HepG2 (cell line): ENCODE results near the gene FUCA1. TPM values are rescaled to one million over a fixed set of nuclear protein-coding genes. Genes with fewer than 3 reads are reported as not detected.

Experiments
- ELF3 ChIP-seq: IDR thresholded peaks from 2 replicates; pipeline ENCODE4 v1.6.1; 2016; ENCODE audit warnings: missing genetic modification reagents, missing compliant biosample characterization
- GPN1 ChIP-seq: sonication (generic); formaldehyde crosslinking; IDR thresholded peaks from 2 replicates; pipeline ENCODE4 v1.5.1; 2020; ENCODE audit warnings: missing genetic modification reagents, borderline replicate concordance
- GTF3A ChIP-seq: sonication (generic); formaldehyde crosslinking; conservative IDR thresholded peaks from 2 replicates; pipeline ENCODE4 v1.4.0; 2020; ENCODE audit warnings: mild to moderate bottlenecking, missing genetic modification reagents
- NFRKB ChIP-seq: fragments of 450-650 bp; IDR thresholded peaks from 2 replicates; pipeline ENCODE4 v1.6.1; 2017
- NRL ChIP-seq: sonication (generic); formaldehyde crosslinking; IDR thresholded peaks from 2 replicates; pipeline ENCODE4 v1.5.0; 2020; ENCODE audit warnings: missing genetic modification reagents, mild to moderate bottlenecking, moderate library complexity, borderline replicate concordance
- ZFP36 ChIP-seq: fragments of 150-350 bp; IDR thresholded peaks from 2 replicates; pipeline ENCODE4 v1.6.1; 2018; ENCODE audit warnings: borderline replicate concordance, low read length, low read depth; ENCODE audit not compliant: partially characterized antibody
- ZNF207 ChIP-seq: fragments of 450-650 bp; IDR thresholded peaks from 2 replicates; pipeline ENCODE4 v1.6.1; 2016; ENCODE audit warnings: antibody characterized with exemption, borderline replicate concordance
- ZNF263 ChIP-seq: sonication (generic); formaldehyde crosslinking; IDR thresholded peaks from 2 replicates; pipeline ENCODE4 v1.4.0; 2020; ENCODE audit warnings: missing genetic modification reagents
- ZNF614 ChIP-seq: IDR thresholded peaks from 2 replicates; pipeline ENCODE4 v1.6.1; 2018; ENCODE audit warnings: missing biosample characterization, missing genetic modification reagents, inconsistent platforms, borderline replicate concordance
- ZNF781 ChIP-seq: sonication (generic); formaldehyde crosslinking; IDR thresholded peaks from 2 replicates; pipeline ENCODE4 v1.5.1; 2020; ENCODE audit warnings: borderline replicate concordance, mild to moderate bottlenecking, missing genetic modification reagents; ENCODE audit errors: not compliant biosample characterization
- polyA plus RNA-seq, 8 experiments: library from polyadenylated mRNA; depleted of rRNA in 3 of 8; stranded (reverse) in 7 of 8; unstranded in 1 of 8; fragments of >200 nt; fragmentation: Illumina TruSeq in 4 of 8; extraction: Trizol in 4 of 8; gene quantifications; 2 replicates each; pipeline versions ENCODE4 v1.2.1 to v1.2.3, GENCODE V29; 2011 to 2016; ENCODE audit warnings: low read depth in 4 of 8, missing spikeins in 1 of 8, mixed read lengths in 1 of 8; ENCODE audit not compliant: insufficient read depth in 1 of 8
- total RNA-seq, 5 experiments: library from RNA; depleted of rRNA; stranded (reverse); fragments of >200 nt; fragmentation: Illumina TruSeq; extraction: Trizol; gene quantifications; 2 replicates each; pipeline ENCODE4 v1.2.3, GENCODE V29; 2016; ENCODE audit warnings: low read depth in 1 of 5
- TF ChIP-seq, protein P1 (sequence below): sonication (generic); formaldehyde crosslinking; IDR thresholded peaks from 2 replicates; pipeline ENCODE4 v1.4.0; 2020; ENCODE audit warnings: missing genetic modification reagents
- TF ChIP-seq, protein P2 (sequence below): sonication (generic); formaldehyde crosslinking; IDR thresholded peaks from 2 replicates; pipeline ENCODE4 v1.4.0; 2020; ENCODE audit warnings: missing genetic modification reagents
- TF ChIP-seq, protein P3 (sequence below): sonication (generic); formaldehyde crosslinking; IDR thresholded peaks from 2 replicates; pipeline ENCODE4 v1.9.0; 2021; ENCODE audit warnings: missing genetic modification reagents, mild to moderate bottlenecking, borderline replicate concordance
- TF ChIP-seq, protein P4 (sequence below): sonication (generic); formaldehyde crosslinking; IDR thresholded peaks from 2 replicates; pipeline ENCODE4 v1.8.1; 2023; ENCODE audit warnings: mild to moderate bottlenecking, inconsistent platforms, moderate library complexity, missing genetic modification reagents, borderline replicate concordance
- TF ChIP-seq, protein P5 (sequence below): IDR thresholded peaks from 2 replicates; pipeline ENCODE4 v1.6.1; 2016; ENCODE audit warnings: missing biosample characterization, missing genetic modification reagents, low read depth

The FUCA1 gene
- total and polyA plus RNA-seq, 2 of the 13 experiments (the other 11 are each of a cell fraction or from before 2014, with no cell fraction given), result 32.7 to 33.6 TPM

GRCh38 chr1:23885222-23885621 is 17.1 kb upstream of the FUCA1 start (continued):
- TF ChIP-seq, protein P1, sequence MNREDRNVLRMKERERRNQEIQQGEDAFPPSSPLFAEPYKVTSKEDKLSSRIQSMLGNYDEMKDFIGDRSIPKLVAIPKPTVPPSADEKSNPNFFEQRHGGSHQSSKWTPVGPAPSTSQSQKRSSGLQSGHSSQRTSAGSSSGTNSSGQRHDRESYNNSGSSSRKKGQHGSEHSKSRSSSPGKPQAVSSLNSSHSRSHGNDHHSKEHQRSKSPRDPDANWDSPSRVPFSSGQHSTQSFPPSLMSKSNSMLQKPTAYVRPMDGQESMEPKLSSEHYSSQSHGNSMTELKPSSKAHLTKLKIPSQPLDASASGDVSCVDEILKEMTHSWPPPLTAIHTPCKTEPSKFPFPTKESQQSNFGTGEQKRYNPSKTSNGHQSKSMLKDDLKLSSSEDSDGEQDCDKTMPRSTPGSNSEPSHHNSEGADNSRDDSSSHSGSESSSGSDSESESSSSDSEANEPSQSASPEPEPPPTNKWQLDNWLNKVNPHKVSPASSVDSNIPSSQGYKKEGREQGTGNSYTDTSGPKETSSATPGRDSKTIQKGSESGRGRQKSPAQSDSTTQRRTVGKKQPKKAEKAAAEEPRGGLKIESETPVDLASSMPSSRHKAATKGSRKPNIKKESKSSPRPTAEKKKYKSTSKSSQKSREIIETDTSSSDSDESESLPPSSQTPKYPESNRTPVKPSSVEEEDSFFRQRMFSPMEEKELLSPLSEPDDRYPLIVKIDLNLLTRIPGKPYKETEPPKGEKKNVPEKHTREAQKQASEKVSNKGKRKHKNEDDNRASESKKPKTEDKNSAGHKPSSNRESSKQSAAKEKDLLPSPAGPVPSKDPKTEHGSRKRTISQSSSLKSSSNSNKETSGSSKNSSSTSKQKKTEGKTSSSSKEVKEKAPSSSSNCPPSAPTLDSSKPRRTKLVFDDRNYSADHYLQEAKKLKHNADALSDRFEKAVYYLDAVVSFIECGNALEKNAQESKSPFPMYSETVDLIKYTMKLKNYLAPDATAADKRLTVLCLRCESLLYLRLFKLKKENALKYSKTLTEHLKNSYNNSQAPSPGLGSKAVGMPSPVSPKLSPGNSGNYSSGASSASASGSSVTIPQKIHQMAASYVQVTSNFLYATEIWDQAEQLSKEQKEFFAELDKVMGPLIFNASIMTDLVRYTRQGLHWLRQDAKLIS (CRISPR knock-in tag), result no peak
- TF ChIP-seq, protein P2, sequence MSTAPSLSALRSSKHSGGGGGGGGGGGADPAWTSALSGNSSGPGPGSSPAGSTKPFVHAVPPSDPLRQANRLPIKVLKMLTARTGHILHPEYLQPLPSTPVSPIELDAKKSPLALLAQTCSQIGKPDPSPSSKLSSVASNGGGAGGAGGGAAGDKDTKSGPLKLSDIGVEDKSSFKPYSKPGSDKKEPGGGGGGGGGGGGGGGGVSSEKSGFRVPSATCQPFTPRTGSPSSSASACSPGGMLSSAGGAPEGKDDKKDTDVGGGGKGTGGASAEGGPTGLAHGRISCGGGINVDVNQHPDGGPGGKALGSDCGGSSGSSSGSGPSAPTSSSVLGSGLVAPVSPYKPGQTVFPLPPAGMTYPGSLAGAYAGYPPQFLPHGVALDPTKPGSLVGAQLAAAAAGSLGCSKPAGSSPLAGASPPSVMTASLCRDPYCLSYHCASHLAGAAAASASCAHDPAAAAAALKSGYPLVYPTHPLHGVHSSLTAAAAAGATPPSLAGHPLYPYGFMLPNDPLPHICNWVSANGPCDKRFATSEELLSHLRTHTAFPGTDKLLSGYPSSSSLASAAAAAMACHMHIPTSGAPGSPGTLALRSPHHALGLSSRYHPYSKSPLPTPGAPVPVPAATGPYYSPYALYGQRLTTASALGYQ (CRISPR knock-in tag), result no peak
- TF ChIP-seq NFRKB (no peak), GPN1 (no peak), ZFP36 (no peak), ZNF614 (CRISPR knock-in tag) (no peak), ELF3 (no peak), ZNF781 (no peak), ZNF207 (no peak), NRL (CRISPR knock-in tag) (no peak), ZNF263 (CRISPR knock-in tag) (no peak), GTF3A (no peak)
- TF ChIP-seq, protein P3, sequence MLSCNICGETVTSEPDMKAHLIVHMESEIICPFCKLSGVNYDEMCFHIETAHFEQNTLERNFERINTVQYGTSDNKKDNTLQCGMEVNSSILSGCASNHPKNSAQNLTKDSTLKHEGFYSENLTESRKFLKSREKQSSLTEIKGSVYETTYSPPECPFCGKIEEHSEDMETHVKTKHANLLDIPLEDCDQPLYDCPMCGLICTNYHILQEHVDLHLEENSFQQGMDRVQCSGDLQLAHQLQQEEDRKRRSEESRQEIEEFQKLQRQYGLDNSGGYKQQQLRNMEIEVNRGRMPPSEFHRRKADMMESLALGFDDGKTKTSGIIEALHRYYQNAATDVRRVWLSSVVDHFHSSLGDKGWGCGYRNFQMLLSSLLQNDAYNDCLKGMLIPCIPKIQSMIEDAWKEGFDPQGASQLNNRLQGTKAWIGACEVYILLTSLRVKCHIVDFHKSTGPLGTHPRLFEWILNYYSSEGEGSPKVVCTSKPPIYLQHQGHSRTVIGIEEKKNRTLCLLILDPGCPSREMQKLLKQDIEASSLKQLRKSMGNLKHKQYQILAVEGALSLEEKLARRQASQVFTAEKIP (CRISPR knock-in tag), result no peak
- TF ChIP-seq, protein P4, sequence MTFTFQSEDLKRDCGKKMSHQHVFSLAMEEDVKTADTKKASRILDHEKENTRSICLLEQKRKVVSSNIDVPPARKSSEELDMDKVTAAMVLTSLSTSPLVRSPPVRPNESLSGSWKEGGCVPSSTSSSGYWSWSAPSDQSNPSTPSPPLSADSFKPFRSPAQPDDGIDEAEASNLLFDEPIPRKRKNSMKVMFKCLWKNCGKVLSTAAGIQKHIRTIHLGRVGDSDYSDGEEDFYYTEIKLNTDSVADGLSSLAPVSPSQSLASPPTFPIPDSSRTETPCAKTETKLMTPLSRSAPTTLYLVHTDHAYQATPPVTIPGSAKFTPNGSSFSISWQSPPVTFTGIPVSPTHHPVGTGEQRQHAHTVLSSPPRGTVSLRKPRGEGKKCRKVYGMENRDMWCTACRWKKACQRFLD (CRISPR knock-in tag), result no peak
- TF ChIP-seq, protein P5, sequence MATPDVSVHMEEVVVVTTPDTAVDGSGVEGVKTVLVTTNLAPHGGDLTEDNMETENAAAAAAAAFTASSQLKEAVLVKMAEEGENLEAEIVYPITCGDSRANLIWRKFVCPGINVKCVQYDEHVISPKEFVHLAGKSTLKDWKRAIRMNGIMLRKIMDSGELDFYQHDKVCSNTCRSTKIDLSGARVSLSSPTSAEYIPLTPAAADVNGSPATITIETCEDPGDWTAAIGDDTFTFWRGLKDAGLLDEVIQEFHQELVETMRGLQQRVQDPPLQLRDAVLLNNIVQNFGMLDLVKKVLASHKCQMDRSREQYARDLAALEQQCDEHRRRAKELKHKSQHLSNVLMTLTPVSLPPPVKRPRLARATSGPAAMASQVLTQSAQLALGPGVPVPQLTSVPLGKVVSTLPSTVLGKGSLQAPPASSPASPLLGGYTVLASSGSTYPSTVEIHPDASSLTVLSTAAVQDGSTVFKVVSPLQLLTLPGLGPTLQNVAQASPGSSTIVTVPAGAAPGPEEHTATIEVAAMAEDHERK (CRISPR knock-in tag), result no peak
